Dendritic cell treated with granulocyte-macrophage colony-stimulating factor and Interleukin-4, amounts not matched to agents 40 ng/mL and 50 ng/mL, for 4 days (primary cell): ENCODE measurements around the gene SLC51A.
"Not testable (repeated sequence)": the region's sequence is repeated elsewhere in the genome, so short reads cannot be mapped to it uniquely, and the experiment has no call there.

Source experiments
- H3K27ac Mint-ChIP-seq: one replicate; pipeline ENCODE4 v1.8.0; 2022; ENCODE audit warnings: mild to moderate bottlenecking, mixed read lengths
- H3K27me3 Mint-ChIP-seq: one replicate; pipeline ENCODE4 v1.8.0; 2022; ENCODE audit warnings: mild to moderate bottlenecking, mixed read lengths
- H3K36me3 Mint-ChIP-seq: one replicate; pipeline ENCODE4 v1.8.0; 2022; ENCODE audit warnings: low read depth, mixed read lengths
- H3K4me1 Mint-ChIP-seq: one replicate; pipeline ENCODE4 v1.8.0; 2022; ENCODE audit warnings: low read depth, mixed read lengths
- H3K4me3 Mint-ChIP-seq: one replicate; pipeline ENCODE4 v1.8.0; 2022; ENCODE audit warnings: mild to moderate bottlenecking, moderate library complexity, mixed read lengths
- H3K9me3 Mint-ChIP-seq: one replicate; pipeline ENCODE4 v1.8.0; 2022; ENCODE audit warnings: mixed read lengths
- intact Hi-C: fragments of 100-400 bp; cut with micrococcal nuclease; formaldehyde crosslinking; loops from one replicate; pipeline ENCODE4 v1.15.0; 2022

The SLC51A gene

GRCh38 chr3:196184169-196184432 is 32.2 kb upstream of the SLC51A start:
- H3K4me3 Mint-ChIP-seq, H3K27ac Mint-ChIP-seq, intact Hi-C loops: not testable (repeated sequence)

DNA sequence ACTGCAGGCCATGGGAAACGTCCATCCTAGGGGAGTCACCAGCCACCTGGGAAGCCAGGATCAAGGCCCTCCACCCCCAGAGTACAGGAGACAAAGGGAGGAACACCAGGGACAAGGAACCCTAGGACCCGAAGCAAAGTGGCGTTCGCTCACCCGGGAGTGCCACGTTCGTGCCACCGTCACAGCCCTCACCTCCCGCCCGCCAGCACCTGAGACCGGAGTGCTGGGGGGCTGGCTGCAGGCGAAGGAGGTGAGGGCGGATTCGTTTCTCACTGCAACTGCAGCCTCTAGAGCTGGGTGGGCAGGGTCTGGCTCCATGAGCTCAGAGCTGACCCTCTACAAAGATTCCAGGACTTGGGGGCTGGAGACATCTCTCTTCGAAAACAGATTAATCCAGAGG is 31.5 kb upstream of the SLC51A start:
- H3K4me1 Mint-ChIP-seq, result peaks cover 29% of the 10 kb centered on the region
- no peaks in the 10 kb centered on the region for H3K36me3 Mint-ChIP-seq
- no peaks in the 10 kb centered on the region for H3K9me3 Mint-ChIP-seq
- peaks cover 5% of the 10 kb centered on the region for H3K27me3 Mint-ChIP-seq
- no peak overlapping the region for H3K4me3 Mint-ChIP-seq
- intact Hi-C loops, result no loop called here
- no peak overlapping the region for H3K27ac Mint-ChIP-seq

More at GRCh38 chr3:196184169-196184432, 32.2 kb upstream of the SLC51A start:
- not testable (repeated sequence) for H3K36me3 Mint-ChIP-seq, H3K27me3 Mint-ChIP-seq, H3K9me3 Mint-ChIP-seq
- H3K4me1 Mint-ChIP-seq, result peaks cover 34% of the 10 kb centered on the region

- Mint-ChIP-seq H3K4me1 (peaks cover 36% of the 10 kb centered on the region), H3K9me3 (no peaks in the 10 kb centered on the region), H3K4me3 (no peak overlapping the region), H3K27me3 (peaks cover 2% of the 10 kb centered on the region), H3K36me3 (no peaks in the 10 kb centered on the region), H3K27ac (peak overlapping the region; percentile 13)
- intact Hi-C loops, result no loop called here
Measured at GRCh38 chr3:196186651-196187573, 29.4 kb upstream of the SLC51A start.

- no peak overlapping the region for H3K4me3 Mint-ChIP-seq
Measured at GRCh38 chr3:196189566-196190347, 26.6 kb upstream of the SLC51A start.

DNA sequence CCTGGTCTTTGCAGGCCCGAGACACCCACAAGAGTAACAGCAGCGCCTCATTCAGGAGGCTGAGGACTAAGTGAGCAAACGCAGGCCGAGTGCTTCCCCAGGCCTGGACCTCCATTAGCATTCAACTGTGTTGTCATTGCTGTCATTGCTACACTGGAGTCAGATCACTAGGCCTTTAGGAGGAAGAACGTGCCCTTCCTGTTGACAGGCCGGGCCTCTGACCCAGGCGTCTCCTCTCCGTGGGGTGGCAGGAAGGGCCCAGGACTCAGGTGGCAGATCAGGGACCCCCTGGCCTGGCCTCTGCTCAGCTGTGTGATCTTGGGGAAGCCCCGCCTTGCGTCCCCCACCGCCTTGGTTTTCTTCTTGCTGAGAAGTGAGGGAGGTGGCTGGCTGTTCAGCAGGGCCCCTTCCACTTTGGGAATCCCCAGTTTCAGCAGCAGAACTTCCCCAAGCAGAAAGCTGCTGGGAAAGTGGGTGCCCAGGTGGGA is 24.3 kb upstream of the SLC51A start:
- Mint-ChIP-seq H3K9me3 (no peaks in the 10 kb centered on the region), H3K4me1 (peaks cover 54% of the 10 kb centered on the region), H3K27ac (peak overlapping the region; percentile 91), H3K36me3 (no peaks in the 10 kb centered on the region), H3K4me3 (peak overlapping the region; percentile 18), H3K27me3 (no peaks in the 10 kb centered on the region)
- intact Hi-C loops, result no loop called here

More at GRCh38 chr3:196189566-196190347, 26.6 kb upstream of the SLC51A start:
- Mint-ChIP-seq H3K27me3 (no peaks in the 10 kb centered on the region), H3K27ac (peak overlapping the region; percentile 68), H3K4me1 (peaks cover 60% of the 10 kb centered on the region), H3K36me3 (no peaks in the 10 kb centered on the region), H3K9me3 (no peaks in the 10 kb centered on the region)
- intact Hi-C loops, result no loop called here

- intact Hi-C loops, result no loop called here
- Mint-ChIP-seq H3K4me1 (peaks cover 53% of the 10 kb centered on the region), H3K27ac (peak overlapping the region; percentile 91), H3K36me3 (no peaks in the 10 kb centered on the region), H3K9me3 (no peaks in the 10 kb centered on the region), H3K4me3 (peak overlapping the region; percentile 18), H3K27me3 (no peaks in the 10 kb centered on the region)
Measured at GRCh38 chr3:196192524-196193051, 23.7 kb upstream of the SLC51A start.

- intact Hi-C loops, result no loop called here
- peak overlapping the region; percentile 91 for H3K27ac Mint-ChIP-seq
- no peaks in the 10 kb centered on the region for H3K27me3 Mint-ChIP-seq
- no peak overlapping the region for H3K4me3 Mint-ChIP-seq
- peaks cover 53% of the 10 kb centered on the region for H3K4me1 Mint-ChIP-seq
- H3K36me3 Mint-ChIP-seq, result no peaks in the 10 kb centered on the region
- no peaks in the 10 kb centered on the region for H3K9me3 Mint-ChIP-seq
Measured at GRCh38 chr3:196193133-196193735, 23.1 kb upstream of the SLC51A start.

- Mint-ChIP-seq H3K4me1 (peaks cover 49% of the 10 kb centered on the region), H3K27me3 (no peaks in the 10 kb centered on the region), H3K27ac (peak overlapping the region; percentile 91), H3K4me3 (no peak overlapping the region), H3K36me3 (no peaks in the 10 kb centered on the region), H3K9me3 (no peaks in the 10 kb centered on the region)
- intact Hi-C loops, result no loop called here
Measured at GRCh38 chr3:196193736-196194541, 22.4 kb upstream of the SLC51A start.

DNA sequence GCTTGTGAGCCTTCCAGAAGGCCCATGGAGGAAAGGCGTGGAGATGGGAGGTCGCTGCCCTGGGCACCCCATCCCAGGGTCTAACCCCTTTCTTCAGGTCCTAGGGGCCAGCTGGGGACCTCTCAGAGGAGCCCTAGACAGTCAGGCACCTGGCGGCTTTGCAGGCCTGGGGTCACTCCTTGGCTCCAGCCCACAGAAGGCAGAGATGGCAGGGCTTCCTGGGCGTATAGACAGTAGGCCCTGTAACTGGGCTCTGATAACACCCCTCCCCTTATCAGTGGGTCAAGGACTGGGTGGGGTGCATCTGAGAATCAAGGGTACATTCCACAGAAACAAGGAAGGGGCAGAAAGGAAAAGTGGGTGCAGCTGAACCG is 21.8 kb upstream of the SLC51A start:
- Mint-ChIP-seq H3K4me3 (no peak overlapping the region), H3K36me3 (no peaks in the 10 kb centered on the region), H3K4me1 (peaks cover 45% of the 10 kb centered on the region), H3K9me3 (no peaks in the 10 kb centered on the region), H3K27me3 (no peaks in the 10 kb centered on the region), H3K27ac (peak overlapping the region; percentile 91)
- intact Hi-C loops, result no loop called here

DNA sequence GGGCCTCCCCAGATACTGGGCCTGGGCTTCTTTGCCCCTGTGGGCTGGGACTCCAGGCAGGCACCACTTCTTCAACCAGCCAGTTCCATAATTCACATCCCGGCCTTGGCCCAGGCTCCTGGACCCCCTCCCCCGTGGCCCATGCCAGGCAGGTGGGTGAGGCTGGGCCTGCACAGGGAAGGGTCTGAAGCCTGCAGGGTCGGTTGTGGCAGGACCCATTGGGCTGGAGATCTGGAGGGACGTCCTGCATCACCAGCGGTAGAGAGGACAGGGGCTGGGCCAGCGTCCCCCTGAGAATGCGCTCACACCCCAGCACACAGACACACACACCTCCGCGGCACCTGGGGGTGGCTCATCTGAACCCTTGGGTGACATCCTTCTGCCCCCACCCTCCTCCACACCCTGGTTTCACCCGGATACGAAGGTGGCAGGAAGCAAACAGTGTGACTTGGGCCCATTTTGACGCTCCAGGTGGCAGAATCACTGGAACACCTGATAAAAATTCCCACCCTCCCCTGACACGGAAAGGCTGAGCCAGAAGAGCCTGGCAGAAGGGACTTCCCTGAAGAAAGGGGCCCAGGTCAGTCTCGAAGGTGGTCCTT is 20.6 kb upstream of the SLC51A start:
- H3K4me1 Mint-ChIP-seq, result peaks cover 41% of the 10 kb centered on the region
- no peaks in the 10 kb centered on the region for H3K9me3 Mint-ChIP-seq
- H3K27me3 Mint-ChIP-seq, result no peaks in the 10 kb centered on the region
- H3K4me3 Mint-ChIP-seq, result no peak overlapping the region
- intact Hi-C loops, result loop anchor here (1.0 kb wide), 1 partner anchor 122 kb away; no protein-coding TSS in a partner anchor
- no peaks in the 10 kb centered on the region for H3K36me3 Mint-ChIP-seq
- H3K27ac Mint-ChIP-seq, result peak overlapping the region; percentile 91

GRCh38 chr3:196197524-196197923 is 18.8 kb upstream of the SLC51A start:
- Mint-ChIP-seq H3K27ac (no peak overlapping the region), H3K9me3 (no peaks in the 10 kb centered on the region), H3K4me1 (peaks cover 30% of the 10 kb centered on the region), H3K27me3 (no peaks in the 10 kb centered on the region), H3K36me3 (no peaks in the 10 kb centered on the region), H3K4me3 (no peak overlapping the region)
- intact Hi-C loops, result no loop called here

DNA sequence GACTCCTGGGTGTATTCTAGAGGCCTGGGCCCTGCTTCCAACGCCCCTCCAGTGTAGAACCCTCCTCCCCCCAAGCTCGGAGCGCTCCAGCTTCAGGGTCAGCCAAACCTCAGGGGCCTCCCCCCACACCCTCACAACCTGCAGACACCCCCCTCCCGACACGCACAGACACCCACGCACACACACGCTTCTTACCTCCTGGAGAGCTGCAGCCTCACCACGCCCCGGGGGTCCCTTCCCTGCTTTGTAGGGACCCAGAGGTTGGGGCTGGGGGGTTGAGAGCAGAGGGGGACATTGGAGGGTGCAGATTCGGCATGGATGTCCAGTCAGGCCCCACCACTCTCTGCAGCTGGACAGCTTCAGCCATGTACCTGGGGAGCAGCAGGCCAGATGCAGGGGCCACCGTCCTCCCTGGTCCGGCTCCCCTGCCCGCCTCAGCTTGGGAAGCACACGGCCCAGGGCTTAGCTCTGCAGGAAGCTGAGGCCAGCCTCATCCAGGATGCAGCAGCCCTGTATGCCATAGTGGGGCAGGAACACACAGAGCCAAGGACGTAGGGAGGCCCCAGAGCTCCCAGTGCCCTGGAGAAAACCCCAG is 18.2 kb upstream of the SLC51A start:
- Mint-ChIP-seq H3K4me1 (peaks cover 30% of the 10 kb centered on the region), H3K27ac (no peak overlapping the region), H3K36me3 (no peaks in the 10 kb centered on the region), H3K9me3 (no peaks in the 10 kb centered on the region), H3K27me3 (no peaks in the 10 kb centered on the region), H3K4me3 (no peak overlapping the region)
- intact Hi-C loops, result no loop called here
